GM19023 (cell line): ENCODE data around the gene UBTF.

Experiments used
- ATAC-seq: cut with Tn5 transposase; IDR thresholded peaks from one replicate; pipeline ENCODE4 v1.9.1; 2021; ENCODE audit warnings: mild to moderate bottlenecking, moderate library complexity; ENCODE audit not compliant: unreplicated experiment

The UBTF gene

DNA sequence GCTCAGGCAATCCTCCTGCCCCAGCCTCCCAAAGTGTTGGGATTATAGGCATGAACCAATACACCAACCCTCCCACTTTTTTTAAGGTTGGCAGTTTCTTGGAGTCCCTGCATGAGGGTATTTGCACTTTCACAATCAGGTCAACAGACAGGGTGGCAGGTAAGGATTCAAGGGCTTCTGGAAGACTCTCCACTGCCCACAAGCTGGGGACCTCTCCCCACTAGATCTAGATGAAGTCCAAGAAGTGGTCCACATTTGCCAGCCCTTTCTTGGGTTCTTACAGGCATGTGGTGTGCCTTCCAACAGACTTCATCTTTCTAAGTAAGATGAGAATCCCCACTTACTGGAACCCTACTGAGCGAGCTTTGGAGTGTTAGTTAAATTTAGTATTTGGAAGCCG lies 45.0 kb downstream of the UBTF start:
- no peak for ATAC-seq

GRCh38 chr17:44171931-44172455 lies 47.5 kb downstream of the UBTF start:
- ATAC-seq = no peak

DNA sequence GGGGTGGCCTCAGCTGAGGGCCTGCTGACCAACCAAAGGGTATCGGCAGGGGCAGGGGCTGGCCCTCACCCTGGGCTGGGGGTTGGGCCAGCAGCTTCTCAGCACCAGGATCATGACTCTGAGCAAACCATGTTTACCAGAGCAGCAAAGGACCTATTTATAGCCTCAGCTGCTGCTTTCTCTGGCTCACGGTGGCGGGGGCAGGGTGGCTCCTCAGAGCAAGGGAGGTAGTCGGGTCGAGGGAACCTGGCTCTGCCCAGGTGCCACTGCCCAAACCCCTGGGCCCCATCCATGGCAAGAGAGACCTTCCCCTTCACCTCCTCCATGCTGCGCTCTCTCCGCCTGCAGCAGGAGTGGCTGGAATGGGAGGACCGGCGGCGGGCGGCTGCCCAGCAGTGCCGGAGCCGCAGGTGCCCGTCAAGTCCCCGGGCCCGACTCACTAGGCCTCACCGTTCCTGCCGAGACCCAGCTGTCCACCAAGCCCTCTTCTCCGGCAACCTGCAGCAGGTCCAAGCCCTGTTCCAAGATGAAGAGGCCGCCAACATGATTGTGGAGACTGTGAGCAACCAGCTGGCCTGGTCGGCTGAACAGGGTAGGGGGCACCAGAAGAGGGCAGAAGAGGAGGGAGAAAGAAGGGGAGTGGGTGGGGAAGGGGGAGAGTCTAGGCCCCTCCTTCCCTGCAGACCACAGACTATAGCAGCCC lies 48.8 kb downstream of the UBTF start, which contains the start of gene ASB16:
Gene ASB16, plus strand, starts transcription at position 206 of the 703 bp plus-strand sequence. Its CDS starts 86 bp downstream, at position 292.
- ATAC-seq = no peak

DNA sequence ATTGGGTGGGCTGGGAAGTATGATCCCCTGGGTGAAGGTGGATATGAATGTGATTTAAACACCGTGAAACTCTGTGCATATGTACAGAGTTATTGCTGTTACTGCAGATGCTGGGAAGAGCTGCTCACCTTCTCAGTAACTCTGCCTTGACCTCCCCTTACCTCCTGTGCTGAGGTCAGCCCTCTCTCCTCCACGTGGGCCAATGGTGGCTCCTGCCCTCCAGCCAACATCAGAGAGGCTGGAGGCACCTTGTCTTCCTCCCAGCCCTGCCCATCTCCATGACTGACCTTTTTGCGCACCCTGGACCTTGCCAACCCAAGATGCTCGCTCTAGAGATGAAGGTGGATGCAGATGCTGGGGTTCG lies 49.4 kb downstream of the UBTF start:
- ATAC-seq = no peak

DNA sequence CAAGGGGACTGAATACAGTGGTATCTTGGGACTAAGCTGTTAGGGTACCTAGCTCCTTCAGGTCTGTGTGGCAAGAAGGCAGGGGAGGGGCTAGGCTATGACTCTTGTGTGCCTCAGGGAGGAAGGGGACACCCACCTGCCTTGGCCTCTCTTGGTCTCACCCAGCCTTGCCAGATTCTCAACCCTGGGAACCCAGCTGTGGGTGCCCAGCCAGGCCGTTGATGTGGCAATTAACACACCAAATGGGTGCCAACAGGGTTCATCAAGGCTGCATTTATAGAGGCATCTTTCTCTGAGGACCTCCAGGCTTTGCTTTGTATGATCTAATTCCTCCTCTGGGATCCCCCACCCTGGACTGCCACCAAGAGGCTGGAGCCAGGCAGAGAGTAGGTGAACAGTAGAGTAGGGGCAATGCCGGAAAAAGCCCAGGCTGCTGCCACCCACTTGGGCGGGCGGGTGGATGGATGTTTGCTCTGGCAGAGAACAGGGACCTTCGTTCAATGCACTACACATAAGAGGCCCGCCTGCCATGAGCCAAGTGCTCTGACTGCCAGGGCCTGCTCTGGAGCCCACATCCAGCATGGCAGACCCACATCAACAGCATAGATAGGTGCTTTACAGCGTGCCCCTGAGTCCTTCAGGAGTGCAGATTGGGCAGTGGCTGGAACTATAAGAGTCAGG lies 52.2 kb downstream of the UBTF start:
- ATAC-seq = no peak

- ATAC-seq = no peak
Observed at GRCh38 chr17:44164476-44164875, 55.0 kb downstream of the UBTF start.

- ATAC-seq = no peak
Observed at GRCh38 chr17:44159519-44160210, 59.8 kb downstream of the UBTF start.

- no peak for ATAC-seq
Observed at GRCh38 chr17:44155488-44155887, 64.0 kb downstream of the UBTF start.
